GM21717 (cell line): ENCODE measurements around the gene TMEM63A.
"Not testable (repeated sequence)": the region's sequence is repeated elsewhere in the genome, so short reads cannot be mapped to it uniquely, and the experiment has no call there.

Source experiments
- ATAC-seq: cut with Tn5 transposase; IDR thresholded peaks from one replicate; pipeline ENCODE4 v1.9.1; 2021; ENCODE audit warnings: mild to moderate bottlenecking, moderate library complexity; ENCODE audit not compliant: unreplicated experiment

The TMEM63A gene

GRCh38 chr1:225846331-225847310, 35.6 kb downstream of the TMEM63A start:
- ATAC-seq, result no peak

- ATAC-seq, result no peak
Measured at GRCh38 chr1:225845571-225846259, 36.5 kb downstream of the TMEM63A start.

- ATAC-seq, result no peak
Measured at GRCh38 chr1:225845097-225845496, 37.1 kb downstream of the TMEM63A start.

GRCh38 chr1:225844236-225845061, 37.7 kb downstream of the TMEM63A start:
- ATAC-seq, result no peak

GRCh38 chr1:225843426-225843795, 38.8 kb downstream of the TMEM63A start:
- ATAC-seq, result no peak

GRCh38 chr1:225842788-225843425, 39.3 kb downstream of the TMEM63A start:
- no peak for ATAC-seq

GRCh38 chr1:225842074-225842473, 40.1 kb downstream of the TMEM63A start:
- no peak for ATAC-seq

GRCh38 chr1:225840713-225841112, 41.5 kb downstream of the TMEM63A start:
- no peak for ATAC-seq

GRCh38 chr1:225840223-225840610, 42.0 kb downstream of the TMEM63A start:
- no peak for ATAC-seq

- no peak for ATAC-seq
Measured at GRCh38 chr1:225838793-225839192, 43.4 kb downstream of the TMEM63A start.

GRCh38 chr1:225836296-225836695, 45.9 kb downstream of the TMEM63A start:
- not testable (repeated sequence) for ATAC-seq

GRCh38 chr1:225835856-225836255, 46.3 kb downstream of the TMEM63A start:
- ATAC-seq, result no peak

GRCh38 chr1:225834417-225835329, 47.5 kb downstream of the TMEM63A start:
- ATAC-seq, result no peak

GRCh38 chr1:225830841-225831240, 51.3 kb downstream of the TMEM63A start:
- no peak for ATAC-seq

GRCh38 chr1:225828706-225829345, 53.4 kb downstream of the TMEM63A start:
- no peak for ATAC-seq

- ATAC-seq, result no peak
Measured at GRCh38 chr1:225827076-225827475, 55.1 kb downstream of the TMEM63A start.

- no peak for ATAC-seq
Measured at GRCh38 chr1:225825607-225826007, 56.6 kb downstream of the TMEM63A start.

- ATAC-seq, result no peak
Measured at GRCh38 chr1:225825078-225825477, 57.1 kb downstream of the TMEM63A start.

- ATAC-seq, result no peak
Measured at GRCh38 chr1:225824533-225824941, 57.6 kb downstream of the TMEM63A start.
